ENCODE results near the gene CDH10. TPM values are rescaled to one million over a fixed set of nuclear protein-coding genes. Genes with fewer than 3 reads are reported as not detected.

CDH10 gene
- total RNA-seq, 1 donor from 2014 or later = not detected

- TF ChIP-seq CTCF (IDR thresholded peaks at IDR 0.05) = no peak
- Mint-ChIP-seq H3K9me3 (ENCODE audit: low read depth) (no peaks in the 10 kb centered on the region), H3K4me1 (ENCODE audit: low read depth) (no peaks in the 10 kb centered on the region), H3K4me3 (ENCODE audit: unreplicated experiment) (no peak overlapping the region), H3K27me3 (ENCODE audit: low read depth) (peaks cover 2% of the 10 kb centered on the region), H3K36me3 (ENCODE audit: low read depth) (no peaks in the 10 kb centered on the region), H3K27ac (ENCODE audit: unreplicated experiment) (no peak overlapping the region)
- DNase-seq (ENCODE audit: low spot score) = no peak
These were observed 148.5 kb downstream of the CDH10 start for GRCh38 chr5:24496268-24496667.

GRCh38 chr5:24492229-24492628 lies 152.5 kb downstream of the CDH10 start:
- TF ChIP-seq CTCF (IDR thresholded peaks at IDR 0.05) = no peak
- peaks cover 4% of the 10 kb centered on the region for H3K4me1 Mint-ChIP-seq (ENCODE audit: low read depth)
- DNase-seq (ENCODE audit: low spot score) = no peak
- no peaks in the 10 kb centered on the region for H3K9me3 Mint-ChIP-seq (ENCODE audit: low read depth)
- H3K4me3 Mint-ChIP-seq (ENCODE audit: unreplicated experiment) = no peak overlapping the region
- H3K27ac Mint-ChIP-seq (ENCODE audit: unreplicated experiment) = no peak overlapping the region
- peaks cover 2% of the 10 kb centered on the region for H3K27me3 Mint-ChIP-seq (ENCODE audit: low read depth)
- H3K36me3 Mint-ChIP-seq (ENCODE audit: low read depth) = no peaks in the 10 kb centered on the region

GRCh38 chr5:24491490-24491889 lies 153.3 kb downstream of the CDH10 start:
- Mint-ChIP-seq H3K27ac (ENCODE audit: unreplicated experiment) (no peak overlapping the region), H3K27me3 (ENCODE audit: low read depth) (peaks cover 2% of the 10 kb centered on the region), H3K4me1 (ENCODE audit: low read depth) (peaks cover 4% of the 10 kb centered on the region), H3K36me3 (ENCODE audit: low read depth) (no peaks in the 10 kb centered on the region), H3K9me3 (ENCODE audit: low read depth) (no peaks in the 10 kb centered on the region), H3K4me3 (ENCODE audit: unreplicated experiment) (no peak overlapping the region)
- no peak for DNase-seq (ENCODE audit: low spot score)
- no peak for TF ChIP-seq CTCF (IDR thresholded peaks at IDR 0.05)

GRCh38 chr5:24487368-24488229 lies 157.2 kb downstream of the CDH10 start:
- H3K4me3 Mint-ChIP-seq (ENCODE audit: unreplicated experiment) = no peak overlapping the region
- no peaks in the 10 kb centered on the region for H3K9me3 Mint-ChIP-seq (ENCODE audit: low read depth)
- H3K27ac Mint-ChIP-seq (ENCODE audit: unreplicated experiment) = no peak overlapping the region
- H3K36me3 Mint-ChIP-seq (ENCODE audit: low read depth) = no peaks in the 10 kb centered on the region
- H3K27me3 Mint-ChIP-seq (ENCODE audit: low read depth) = no peaks in the 10 kb centered on the region
- no peak for DNase-seq (ENCODE audit: low spot score)
- H3K4me1 Mint-ChIP-seq (ENCODE audit: low read depth) = peaks cover 4% of the 10 kb centered on the region
- no peak for TF ChIP-seq CTCF (IDR thresholded peaks at IDR 0.05)

GRCh38 chr5:24480952-24481351 lies 163.8 kb downstream of the CDH10 start:
- Mint-ChIP-seq H3K9me3 (ENCODE audit: low read depth) (peaks cover 3% of the 10 kb centered on the region), H3K27ac (ENCODE audit: unreplicated experiment) (no peak overlapping the region), H3K4me3 (ENCODE audit: unreplicated experiment) (no peak overlapping the region), H3K27me3 (ENCODE audit: low read depth) (no peaks in the 10 kb centered on the region), H3K4me1 (ENCODE audit: low read depth) (no peaks in the 10 kb centered on the region), H3K36me3 (ENCODE audit: low read depth) (no peaks in the 10 kb centered on the region)
- DNase-seq (ENCODE audit: low spot score) = no peak
- no peak for TF ChIP-seq CTCF (IDR thresholded peaks at IDR 0.05)
